HG03139 (cell line): Measurements from ENCODE around the gene DRC3.

Experiments used
- ATAC-seq: cut with Tn5 transposase; IDR thresholded peaks from one replicate; pipeline ENCODE4 v1.9.1; 2021; ENCODE audit not compliant: unreplicated experiment

Gene DRC3

GRCh38 chr17:17965152-17965721 lies 7.4 kb upstream of the DRC3 start:
- ATAC-seq: no peak

GRCh38 chr17:17966399-17966798 lies 6.3 kb upstream of the DRC3 start:
- ATAC-seq: no peak

GRCh38 chr17:17970699-17971430 lies 1.8 kb upstream of the DRC3 start:
- no peak for ATAC-seq

GRCh38 chr17:17971431-17972125 lies 1.1 kb upstream of the DRC3 start:
- ATAC-seq: no peak

- no peak for ATAC-seq
These were observed 241 bp downstream of the DRC3 start for GRCh38 chr17:17972952-17973254.

- no peak for ATAC-seq
These were observed 2.8 kb downstream of the DRC3 start for GRCh38 chr17:17975436-17975835.

GRCh38 chr17:17976931-17977570 lies 4.4 kb downstream of the DRC3 start:
- ATAC-seq: no peak

GRCh38 chr17:17978481-17979424 lies 6.1 kb downstream of the DRC3 start:
- ATAC-seq: no peak

- ATAC-seq: no peak
These were observed 7.1 kb downstream of the DRC3 start for GRCh38 chr17:17979778-17980177.

GRCh38 chr17:17981330-17981729 lies 8.7 kb downstream of the DRC3 start:
- ATAC-seq: no peak

GRCh38 chr17:17982801-17983200 lies 10.1 kb downstream of the DRC3 start:
- no peak for ATAC-seq

- no peak for ATAC-seq
These were observed 10.7 kb downstream of the DRC3 start for GRCh38 chr17:17983376-17983775.

GRCh38 chr17:17983776-17984175 lies 11.1 kb downstream of the DRC3 start:
- ATAC-seq: no peak

- ATAC-seq: no peak
These were observed 12.5 kb downstream of the DRC3 start for GRCh38 chr17:17985153-17985552.

GRCh38 chr17:17985555-17985954 lies 12.9 kb downstream of the DRC3 start:
- no peak for ATAC-seq

- ATAC-seq: no peak
These were observed 14.7 kb downstream of the DRC3 start for GRCh38 chr17:17987187-17987896.

- no peak for ATAC-seq
These were observed 15.2 kb downstream of the DRC3 start for GRCh38 chr17:17987901-17988300.

- no peak for ATAC-seq
These were observed 15.8 kb downstream of the DRC3 start for GRCh38 chr17:17988427-17988945.

GRCh38 chr17:17989081-17989480 lies 16.4 kb downstream of the DRC3 start:
- no peak for ATAC-seq

GRCh38 chr17:17989618-17990017 lies 17.0 kb downstream of the DRC3 start:
- ATAC-seq: no peak
